ENCODE results near the gene PINLYP.

PINLYP gene

DNA sequence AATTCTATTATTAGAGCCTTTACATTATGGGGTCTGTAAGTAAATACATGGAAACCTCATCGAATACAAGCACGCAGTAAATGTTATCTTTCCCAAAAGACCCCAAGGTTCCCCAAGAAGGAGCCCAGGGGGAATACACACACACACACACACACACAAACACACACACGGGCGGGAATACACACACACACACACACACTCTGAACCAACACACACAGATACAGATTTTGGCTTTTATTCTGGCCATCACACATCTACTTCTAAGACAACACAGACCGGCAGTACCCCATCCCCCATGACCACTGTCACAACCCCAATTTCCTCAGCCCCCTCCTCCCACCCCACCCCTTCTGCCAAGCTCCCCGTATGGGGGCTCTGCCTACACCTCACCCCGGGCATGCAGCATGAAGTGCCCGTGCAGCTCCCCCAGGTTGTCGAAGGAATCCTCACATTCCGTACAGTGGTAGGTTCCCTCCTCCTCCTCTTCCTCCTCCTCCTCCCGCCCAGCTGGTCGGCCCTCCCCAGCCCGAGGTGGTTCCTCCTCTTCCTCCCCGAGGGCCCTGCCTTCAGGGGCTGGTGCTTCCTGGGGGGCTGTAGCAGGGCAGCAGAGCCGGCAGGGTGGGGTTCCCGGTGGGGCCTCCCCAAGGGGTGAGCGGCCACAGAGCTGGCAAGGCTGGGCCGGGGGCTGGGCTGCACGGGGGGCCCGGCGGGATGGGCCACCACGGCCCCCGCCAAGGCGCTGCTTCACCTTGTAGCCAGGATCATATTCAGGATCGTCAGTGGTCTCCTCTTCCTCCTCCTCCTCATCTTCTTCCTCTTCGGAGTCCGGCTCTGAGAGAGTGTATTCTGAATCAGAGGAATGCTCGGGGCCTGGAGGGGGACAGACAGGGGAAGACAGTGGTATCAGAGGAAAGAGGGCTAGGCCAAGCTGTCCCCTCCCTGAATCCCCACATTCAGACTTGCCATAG, 31.9 kb downstream of the PINLYP start:
- no peak for DNase-seq

DNA sequence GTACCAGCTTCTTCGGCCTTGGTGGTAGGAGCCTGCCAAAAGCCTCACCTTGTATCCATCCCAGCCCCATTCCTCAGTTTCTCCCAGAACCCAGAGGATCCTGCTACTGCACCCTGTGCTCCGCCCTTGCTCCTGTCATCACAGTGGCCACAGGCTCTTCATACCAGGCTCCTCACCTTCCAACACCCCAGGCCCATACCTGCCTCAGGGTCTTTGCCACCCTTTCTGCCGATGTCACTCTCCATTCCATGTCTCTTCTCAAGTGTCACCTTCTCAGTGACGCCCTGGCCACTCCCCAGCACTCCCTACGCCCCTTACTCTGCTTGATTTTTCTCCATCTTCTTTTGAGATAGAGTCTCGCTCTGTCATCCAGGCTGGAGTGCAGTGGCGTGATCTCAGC, 34.3 kb downstream of the PINLYP start:
- no peak for DNase-seq

DNA sequence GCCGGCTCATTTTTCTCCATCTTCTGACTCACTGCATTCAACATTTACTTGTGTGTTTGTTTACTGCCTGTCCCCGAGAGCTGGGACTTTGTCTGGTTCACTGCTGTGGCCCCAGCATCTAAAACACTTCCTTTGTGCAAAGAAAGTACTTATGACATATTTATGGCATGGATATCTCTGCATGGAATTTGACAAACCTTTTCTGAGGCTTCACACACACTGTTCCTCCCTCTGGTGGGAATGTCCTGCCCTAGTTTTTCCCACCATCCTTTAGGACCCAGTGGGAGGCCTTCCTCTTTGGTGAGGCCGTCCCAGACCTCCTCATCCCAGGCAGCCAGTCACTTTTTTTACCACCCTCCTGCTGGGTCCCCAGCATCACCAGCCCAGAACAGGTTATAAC, 34.9 kb downstream of the PINLYP start:
- no peak for DNase-seq

DNA sequence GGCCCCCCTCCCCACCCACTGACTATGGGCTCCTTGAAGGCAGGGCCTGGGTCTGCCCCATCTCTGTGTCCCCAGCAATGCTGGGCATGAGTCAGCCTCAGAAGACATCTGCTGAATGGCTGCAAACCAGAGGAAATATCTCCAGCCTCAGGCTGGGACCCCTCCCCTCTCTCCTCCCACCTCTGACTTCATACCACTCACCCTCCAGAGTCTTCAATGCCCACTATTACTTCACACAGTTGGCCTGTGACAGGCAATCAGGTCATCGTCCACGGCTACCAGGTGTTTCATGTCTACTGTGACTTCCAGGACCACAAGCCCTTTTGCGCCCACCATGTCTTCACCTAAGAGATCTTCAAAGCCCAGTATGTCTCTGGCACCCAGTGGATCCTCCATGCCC, 36.2 kb downstream of the PINLYP start, which contains the start of gene SRRM5:
Gene SRRM5 (plus strand): TSS at position 301 of the 400 bp plus-strand sequence. CDS start 34 bp downstream, at position 335.
- no peak for DNase-seq

DNA sequence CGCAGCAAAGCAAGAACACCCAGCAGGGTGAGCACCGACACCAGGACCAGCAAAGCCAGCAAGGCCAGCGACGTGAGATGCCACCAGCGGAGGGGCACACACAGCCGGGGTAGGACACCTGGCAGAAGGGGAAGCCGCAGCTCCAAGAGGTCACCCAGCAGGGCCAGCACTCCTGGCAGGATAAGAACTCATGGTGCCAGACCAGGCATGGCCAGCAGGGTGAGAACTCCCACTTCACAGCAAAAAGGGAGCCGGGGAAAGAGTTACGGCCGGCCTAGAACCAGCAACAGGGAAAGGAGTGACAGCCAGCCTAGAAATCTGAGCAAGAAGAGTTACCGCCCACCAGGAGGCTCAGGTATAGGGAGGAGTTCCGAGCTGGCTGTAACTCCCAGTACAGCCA, 36.8 kb downstream of the PINLYP start:
- no peak for DNase-seq

DNA sequence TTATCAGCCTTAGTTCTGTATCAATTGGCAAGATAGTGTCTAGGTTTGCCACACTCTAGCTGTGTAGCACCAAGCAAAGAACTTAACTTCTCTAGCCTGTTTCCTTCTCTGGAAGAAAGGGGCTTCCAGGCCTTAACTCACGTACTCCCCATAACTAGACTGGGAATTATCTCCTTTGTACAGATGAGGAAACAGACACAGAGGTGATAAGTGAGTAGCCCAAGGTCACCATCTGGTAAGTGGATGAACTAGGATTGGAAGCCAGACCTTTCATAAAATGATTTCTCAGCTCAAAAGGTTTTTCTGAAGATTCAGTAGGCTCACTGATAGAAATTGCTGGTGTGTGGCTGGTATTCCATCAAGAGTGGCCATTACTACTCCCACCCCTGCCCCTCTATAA, 40.7 kb downstream of the PINLYP start:
- no peak for DNase-seq

DNA sequence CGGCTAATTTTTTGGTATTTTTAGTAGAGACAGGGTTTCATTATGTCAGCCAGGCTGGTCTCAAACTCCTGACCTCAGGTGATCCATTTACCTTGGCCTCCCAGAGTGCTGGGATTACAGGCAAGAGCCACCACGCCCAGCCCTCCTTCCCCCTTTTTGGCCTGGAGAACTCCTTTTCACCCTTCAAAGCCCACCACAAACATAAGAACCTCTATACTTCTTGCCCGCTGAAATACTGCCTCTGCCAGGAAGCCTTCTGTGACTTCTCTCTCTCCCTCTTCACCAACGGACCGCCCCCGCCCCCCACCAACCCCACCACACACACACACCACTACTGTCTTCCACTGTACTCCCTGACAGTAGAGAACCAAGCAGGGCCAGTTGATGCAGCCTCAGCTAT, 41.4 kb downstream of the PINLYP start:
- DNase-seq = no peak

DNA sequence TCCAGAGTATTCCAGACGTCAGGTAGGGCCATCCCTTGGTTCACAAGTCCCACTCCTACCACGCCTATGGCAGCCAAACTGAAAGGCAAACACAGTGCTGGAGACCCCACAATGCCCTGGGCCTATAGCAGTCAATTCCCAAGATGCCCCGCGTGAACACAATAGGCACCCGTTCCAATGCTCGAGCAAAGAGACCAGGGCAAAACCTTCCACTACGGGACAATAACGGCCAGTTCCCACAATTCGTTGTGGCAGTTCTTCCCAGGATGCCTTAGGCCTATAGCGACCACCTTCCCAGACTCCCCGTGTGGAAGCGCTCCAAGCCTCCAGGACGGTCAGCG, 43.3 kb downstream of the PINLYP start:
- DNase-seq = peak; percentile 86

DNA sequence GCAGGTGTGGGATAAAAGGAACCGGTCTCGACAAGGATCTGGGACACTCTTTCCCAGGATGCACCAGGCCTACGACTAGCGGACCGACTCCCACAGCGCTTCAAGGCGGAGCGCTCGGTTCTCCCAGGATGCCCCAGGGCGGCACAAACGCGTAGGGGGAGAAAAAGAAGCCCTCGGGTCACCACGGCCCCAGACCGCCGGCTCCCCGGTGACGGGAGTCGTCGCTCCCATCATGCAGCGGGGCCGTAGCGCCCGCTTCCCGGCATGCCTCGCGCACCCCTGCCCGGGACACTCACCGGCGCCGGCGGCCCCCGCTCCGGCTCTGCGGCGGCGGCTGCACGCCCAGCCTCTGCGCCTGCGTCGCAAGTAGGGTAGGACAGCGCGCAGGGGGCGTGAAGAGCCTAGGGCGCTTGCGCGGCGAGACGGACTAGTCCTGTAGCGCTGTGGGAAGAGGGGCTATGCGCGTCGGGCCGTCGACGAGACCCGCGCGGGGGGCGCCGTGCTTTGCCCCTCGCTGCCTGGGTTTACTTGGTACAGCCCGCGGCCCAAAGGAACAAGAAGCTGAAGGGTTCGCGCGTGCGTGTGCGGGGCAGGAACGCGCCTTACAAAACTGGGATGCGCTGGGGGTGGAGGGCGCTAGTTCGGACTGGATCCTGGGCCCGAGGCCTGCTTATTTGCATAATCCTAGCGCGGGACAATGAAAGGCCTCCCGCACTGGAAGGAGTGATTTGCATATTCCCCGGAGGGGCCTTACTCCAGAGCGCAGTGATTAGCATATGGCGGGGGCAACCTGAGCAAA, 43.9 kb downstream of the PINLYP start, which contains the start of gene ZNF428:
Gene ZNF428 (minus strand): TSS at position 368 of the 799 bp plus-strand sequence. CDS start 5,325 bp downstream, outside the sequence.
- peak; percentile 86 for DNase-seq

DNA sequence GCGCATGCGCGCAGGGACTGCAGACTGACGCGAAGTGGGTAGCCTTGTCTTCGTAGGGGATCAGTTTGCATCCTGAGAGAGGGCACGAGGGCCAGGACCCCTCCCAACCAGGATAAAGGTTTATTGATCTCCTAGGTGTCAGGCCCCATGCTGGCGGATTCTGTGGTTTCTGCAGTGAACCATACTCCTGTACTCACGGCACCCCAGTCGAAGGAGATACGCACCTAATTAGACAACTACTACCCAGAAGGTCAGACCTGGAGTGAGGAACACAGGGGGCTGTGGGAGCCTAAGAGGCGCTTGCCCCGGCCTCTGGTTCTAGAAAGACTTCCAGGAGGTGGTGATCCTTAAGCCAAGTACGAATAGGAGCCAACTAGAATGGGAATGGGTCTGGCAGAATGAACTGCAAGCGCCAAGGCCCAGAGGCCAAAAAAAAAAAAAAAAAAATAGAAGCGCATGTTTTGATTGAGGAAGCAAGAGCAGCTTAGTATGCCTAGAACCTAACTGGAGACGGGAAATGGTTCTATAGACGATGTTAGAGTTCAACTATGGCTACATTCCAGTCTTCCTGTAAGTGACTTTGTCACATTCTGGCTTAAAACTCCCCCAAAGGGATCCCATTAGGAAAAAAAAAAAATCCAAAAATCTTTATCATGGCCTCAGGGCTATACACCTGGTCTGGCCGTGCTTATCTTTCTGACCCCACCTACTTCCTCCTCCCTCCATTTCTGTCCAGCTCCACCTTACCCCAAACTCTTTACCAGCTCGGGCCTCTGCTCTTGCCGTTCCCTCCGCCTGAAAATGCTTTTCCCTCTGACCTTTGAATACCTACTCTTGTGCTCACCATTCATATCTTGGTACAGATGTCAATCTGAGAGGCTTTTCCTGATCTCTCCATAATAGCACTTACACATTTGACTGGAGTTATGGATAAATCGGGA, 44.7 kb downstream of the PINLYP start:
- DNase-seq = no peak

DNA sequence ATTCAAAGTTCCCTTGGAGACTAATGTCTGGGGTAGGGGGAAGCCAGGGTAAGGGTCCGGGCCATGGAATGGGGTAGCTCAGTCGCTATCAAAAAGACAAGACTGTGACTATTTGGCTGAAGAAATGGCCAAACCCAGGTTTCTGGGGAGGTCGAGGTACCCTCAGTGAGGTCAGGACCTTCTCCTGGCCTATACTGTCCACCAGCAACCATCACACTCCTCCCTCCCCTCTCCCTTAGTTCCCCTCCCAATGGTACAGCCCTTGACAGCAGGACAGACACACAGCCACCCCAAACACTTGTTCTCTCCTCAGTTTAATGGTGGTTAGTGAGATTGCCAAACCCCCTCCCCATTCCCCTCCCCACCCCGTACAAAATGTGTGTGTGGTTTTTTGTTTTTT, 46.5 kb downstream of the PINLYP start:
- no peak for DNase-seq

DNA sequence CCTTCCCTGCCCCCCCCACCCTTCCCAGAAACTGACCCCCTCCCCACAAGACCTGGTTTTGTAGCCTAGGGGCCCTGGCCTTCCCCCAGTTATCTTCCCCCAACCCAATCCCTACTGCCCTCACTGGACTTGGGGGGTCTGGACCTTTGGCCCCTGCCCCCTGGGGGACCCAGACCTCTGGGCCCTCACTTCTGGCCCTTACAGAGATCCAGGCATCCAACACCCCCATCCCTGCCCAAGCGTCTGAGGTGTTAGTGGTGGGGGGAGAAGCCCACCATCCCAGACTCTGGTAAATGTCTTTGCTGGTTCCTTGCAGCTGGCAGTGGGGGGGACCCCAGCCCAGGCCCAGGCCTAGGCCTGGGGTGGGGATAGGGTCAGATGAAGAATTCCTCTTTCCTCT, 47.4 kb downstream of the PINLYP start:
- no peak for DNase-seq

DNA sequence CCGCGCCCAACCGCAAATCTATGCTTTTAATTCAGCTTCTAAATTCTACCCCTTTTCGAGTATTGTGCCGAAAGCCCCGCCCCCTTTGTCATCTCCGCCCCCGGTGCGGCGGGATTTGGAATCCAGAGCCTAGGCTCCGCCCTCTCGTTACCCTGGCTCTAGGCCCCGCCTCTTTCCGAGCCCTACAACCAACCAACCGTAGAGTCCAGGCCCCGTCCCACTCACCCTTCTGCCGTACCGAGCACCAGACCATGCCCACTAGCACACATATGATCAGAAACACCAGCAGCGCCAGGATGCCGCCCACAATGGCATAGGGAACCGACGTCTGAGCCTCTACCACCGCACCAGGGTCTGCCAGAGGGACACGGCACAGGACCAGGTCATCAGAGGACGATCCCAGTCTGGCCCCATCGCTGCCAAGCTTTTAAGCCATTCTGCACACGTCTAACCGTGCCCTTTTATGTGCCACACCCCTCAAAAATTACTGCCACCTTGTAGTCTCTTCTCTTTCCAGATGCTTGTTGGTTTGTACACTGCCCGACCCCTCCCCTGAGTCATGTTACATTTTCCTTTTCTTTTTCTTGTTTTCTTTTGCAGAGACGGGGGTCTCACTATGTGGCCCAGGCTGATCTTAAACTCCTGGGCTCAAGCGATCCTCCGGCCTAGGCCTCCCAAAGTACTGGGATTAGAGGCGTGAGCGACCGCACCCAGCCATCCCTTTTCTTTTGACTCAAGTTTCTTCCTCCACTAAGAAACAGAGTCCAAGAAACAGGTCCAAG, 48.5 kb downstream of the PINLYP start:
- no peak for DNase-seq

DNA sequence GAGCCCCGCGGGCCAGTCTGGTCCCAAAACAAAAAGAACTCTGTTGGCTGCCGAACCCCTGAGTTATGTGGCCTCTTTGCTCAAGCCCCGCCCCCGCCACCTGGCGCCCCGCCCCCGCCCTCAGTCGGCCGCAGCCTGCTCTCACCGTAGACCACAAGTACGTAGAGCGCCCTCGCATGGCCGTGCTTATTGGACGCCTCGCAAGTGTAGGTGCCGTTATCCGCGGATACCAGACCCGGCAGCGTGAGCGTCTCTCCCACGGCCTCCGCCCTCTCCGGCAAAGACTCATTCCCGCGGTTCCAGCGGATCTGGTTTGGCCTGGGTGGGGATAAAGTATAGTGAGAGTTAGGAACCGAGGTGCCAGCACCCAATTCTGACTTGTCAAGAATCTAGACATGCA, 49.3 kb downstream of the PINLYP start:
- no peak for DNase-seq

DNA sequence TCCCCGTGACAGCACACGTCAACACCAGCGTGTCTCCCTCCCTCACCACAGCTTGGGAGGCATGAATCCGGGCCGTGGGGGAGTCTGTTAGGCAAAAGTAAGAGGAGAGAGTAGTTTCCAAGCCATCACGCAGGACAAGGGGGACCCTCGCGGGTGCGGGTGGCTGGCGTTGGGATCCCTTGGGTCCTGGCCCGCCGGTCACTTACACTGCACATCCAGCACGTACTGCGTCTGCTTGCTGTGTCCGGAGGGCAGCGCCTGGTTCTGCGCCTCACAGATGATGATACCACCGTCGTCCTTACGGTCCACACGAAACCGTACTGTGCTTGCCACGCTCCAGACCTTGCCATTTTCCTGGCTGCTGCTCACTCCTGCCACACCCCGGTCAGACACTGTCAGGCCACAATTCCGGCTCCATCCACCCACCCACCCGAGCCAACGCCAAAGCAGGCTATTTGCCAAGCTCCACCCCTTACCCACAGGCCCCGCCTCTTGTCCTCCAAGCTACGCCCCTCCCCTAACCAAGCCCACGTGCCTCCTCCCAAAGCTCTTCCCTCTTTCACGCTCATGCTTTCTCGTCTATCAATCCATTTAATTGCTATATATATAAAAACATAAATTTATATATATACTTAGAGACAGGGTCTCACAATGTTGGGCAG, 50.4 kb downstream of the PINLYP start:
- no peak for DNase-seq

DNA sequence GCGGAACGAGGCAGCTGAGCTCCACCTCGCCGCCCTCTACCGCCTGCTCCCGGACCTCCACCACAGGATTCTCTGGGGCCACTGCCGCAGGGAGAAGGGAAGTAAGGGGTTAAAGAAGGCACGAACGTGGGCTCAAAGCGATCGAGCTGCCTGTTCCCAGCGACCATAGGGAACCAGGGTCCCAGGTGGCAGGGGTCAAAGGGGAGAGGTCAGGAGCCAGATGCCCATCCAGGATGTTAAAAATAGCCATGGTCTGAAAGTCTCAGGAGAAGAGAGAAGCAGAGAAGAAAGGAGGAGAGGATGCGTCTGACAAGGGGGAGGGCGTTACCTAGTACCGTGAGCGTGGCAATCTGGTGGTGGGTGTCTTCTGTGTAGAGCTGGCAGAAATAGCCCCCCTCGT, 51.2 kb downstream of the PINLYP start:
- DNase-seq = no peak

DNA sequence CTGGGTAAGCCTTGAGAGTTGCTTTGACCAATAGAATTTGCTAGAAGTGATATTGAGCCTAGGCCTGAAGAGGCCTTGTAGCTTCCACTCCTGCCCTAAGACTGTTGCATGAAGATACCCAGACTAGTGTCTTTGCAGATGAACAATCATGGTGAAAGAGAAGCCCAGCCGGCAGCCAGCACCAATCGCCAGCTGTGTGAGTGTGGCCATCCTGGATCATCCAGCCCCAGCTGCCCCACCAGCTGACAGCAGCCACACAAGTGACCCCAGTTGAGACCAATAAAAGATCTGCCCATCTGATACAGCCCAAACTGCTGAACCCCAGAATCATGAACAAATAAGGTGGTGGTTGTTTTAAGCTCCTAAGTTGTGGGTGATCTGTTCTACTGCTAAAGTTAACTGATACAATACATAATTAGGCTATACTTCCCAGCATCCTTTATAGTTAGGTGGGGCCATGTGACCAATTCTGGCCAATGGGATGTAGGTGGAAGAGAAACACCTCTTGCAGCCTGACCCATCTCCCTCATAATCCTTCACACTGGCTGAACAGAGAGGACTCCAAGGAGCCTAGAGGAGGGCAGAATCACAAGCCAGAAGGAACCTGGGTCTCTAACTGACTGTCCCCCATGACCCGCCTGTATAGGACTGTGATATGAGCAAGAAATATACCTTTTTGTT, 53.2 kb downstream of the PINLYP start:
- DNase-seq = no peak

DNA sequence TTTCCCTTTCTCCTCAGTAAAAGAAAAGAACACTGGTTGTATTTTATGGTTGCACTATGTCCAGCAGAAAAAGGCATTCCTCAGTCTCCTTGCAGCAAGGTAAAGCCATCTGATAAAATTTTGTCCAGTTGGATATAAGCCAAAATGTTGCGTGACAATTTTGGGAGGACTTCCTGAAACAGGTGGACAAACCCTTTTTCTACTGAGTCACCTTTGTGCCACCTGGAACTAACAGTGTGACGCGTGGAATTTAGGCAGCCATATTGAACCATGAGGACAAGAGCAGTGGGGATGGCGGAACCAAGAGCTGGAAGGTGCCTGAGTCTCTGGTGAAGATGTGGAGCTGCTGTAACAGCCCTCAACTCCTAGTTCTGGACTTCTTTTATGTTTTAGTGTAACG, 55.9 kb downstream of the PINLYP start:
- no peak for DNase-seq

Measured in NCI-H2029 treated with DMSO at 0.1 percent for 48 hours (cell line).